Liver (tissue), 9 donors: ENCODE measurements around the gene MAPK11. TPM values are rescaled to one million over a fixed set of nuclear protein-coding genes. Genes with fewer than 3 reads are reported as not detected.

Source experiments
- DNase-seq: peaks from one replicate; pipeline ENCODE4 v3.0.0-alpha.2; 2017; ENCODE audit warnings: low spot score
- H3K27ac ChIP-seq, 2 donors: one replicate each; pipeline ENCODE4 v1.7.0; 2013; ENCODE audit warnings: inconsistent platforms in 2 of 2, low read length in 2 of 2, control low read depth in 1 of 2, low read depth in 1 of 2, mild to moderate bottlenecking in 1 of 2
- H3K27me3 ChIP-seq, 4 donors: one replicate each; pipeline versions ENCODE4 v1.6.1 to v1.7.0; 2013; ENCODE audit warnings: low read length in 3 of 4, inconsistent platforms in 1 of 4, mild to moderate bottlenecking in 1 of 4, moderate library complexity in 1 of 4; ENCODE audit not compliant: control insufficient read depth in 4 of 4, insufficient read depth in 4 of 4
- H3K36me3 ChIP-seq, 4 donors: one replicate each; pipeline versions ENCODE4 v1.6.1 to v1.7.0; 2013; ENCODE audit warnings: low read length in 3 of 4, mild to moderate bottlenecking in 3 of 4, low read depth in 1 of 4, moderate library complexity in 1 of 4; ENCODE audit not compliant: control insufficient read depth in 4 of 4, insufficient read depth in 3 of 4
- H3K4me1 ChIP-seq, 4 donors: one replicate each; pipeline versions ENCODE4 v1.6.1 to v1.7.0; 2013; ENCODE audit warnings: low read length in 3 of 4, mild to moderate bottlenecking in 3 of 4, moderate library complexity in 1 of 4; ENCODE audit not compliant: control insufficient read depth in 4 of 4, insufficient read depth in 4 of 4
- H3K4me3 ChIP-seq, 3 donors: one replicate each; pipeline versions ENCODE4 v1.6.1 to v1.7.0; 2013; ENCODE audit warnings: low read length in 3 of 3, control low read depth in 1 of 3, low read depth in 1 of 3, mild to moderate bottlenecking in 1 of 3
- H3K9ac ChIP-seq, 2 donors: one replicate each; pipeline ENCODE4 v1.7.0; 2013; ENCODE audit warnings: low read length in 2 of 2, mild to moderate bottlenecking in 2 of 2, moderate library complexity in 2 of 2, control low read depth in 1 of 2, low read depth in 1 of 2
- H3K9me3 ChIP-seq, 4 donors: one replicate each; pipeline versions ENCODE4 v1.6.1 to v1.7.0; 2013; ENCODE audit warnings: low read length in 3 of 4; ENCODE audit not compliant: control insufficient read depth in 4 of 4
- FOXA1 ChIP-seq: IDR thresholded peaks from 2 replicates; pipeline ENCODE4 v1.6.1; 2016; ENCODE audit warnings: antibody characterized with exemption
- FOXA2 ChIP-seq: IDR thresholded peaks from 2 replicates; pipeline ENCODE4 v1.6.1; 2016; ENCODE audit warnings: antibody characterized with exemption
- HNF4A ChIP-seq, 2 donors: conservative IDR thresholded peaks; 2 replicates each; pipeline ENCODE4 v1.6.1; 2016; ENCODE audit warnings: antibody characterized with exemption in 2 of 2, mild to moderate bottlenecking in 2 of 2
- JUND ChIP-seq, 2 donors: IDR thresholded peaks; 2 replicates each; pipeline ENCODE4 v1.6.1; 2016; ENCODE audit warnings: antibody characterized with exemption in 2 of 2
- NR2F2 ChIP-seq: IDR thresholded peaks from 2 replicates; pipeline ENCODE4 v1.6.1; 2016; ENCODE audit warnings: antibody characterized with exemption
- RXRA ChIP-seq, 2 donors: IDR thresholded peaks; 2 replicates each; pipeline ENCODE4 v1.6.1; 2017 to 2018; ENCODE audit warnings: antibody characterized with exemption in 2 of 2, mild to moderate bottlenecking in 1 of 2
- SP1 ChIP-seq: IDR thresholded peaks from 2 replicates; pipeline ENCODE4 v1.6.1; 2018; ENCODE audit warnings: antibody characterized with exemption, mild to moderate bottlenecking
- TAF1 ChIP-seq: conservative IDR thresholded peaks from 2 replicates; pipeline ENCODE4 v1.6.1; 2016; ENCODE audit warnings: antibody characterized with exemption, mild to moderate bottlenecking
- YY1 ChIP-seq: IDR thresholded peaks from 2 replicates; pipeline ENCODE4 v1.6.1; 2016; ENCODE audit warnings: antibody characterized with exemption, mild to moderate bottlenecking
- WGBS: extraction: QIAGEN DNeasy Blood & Tissue Kit; methylation state at CpG from one replicate; pipeline ENCODE4 v1.1.7; 2013; 5-methylcytosine and 5-hydroxymethylcytosine counted together
- polyA plus RNA-seq, 2 donors: library from polyadenylated mRNA; stranded (reverse) in 1 of 2; unstranded in 1 of 2; fragments of 200-250 nt in 1 of 2; fragments of >200 nt in 1 of 2; fragmentation: Nextera tagmentation in 1 of 2; extraction: Ambion mirVana in 1 of 2; gene quantifications; one replicate each; pipeline versions ENCODE4 v1.2.1 to v1.2.3, GENCODE V29; 2013 to 2015
- total RNA-seq, 2 donors: library from RNA; depleted of rRNA; stranded (reverse); fragments of >200 nt; gene quantifications; one replicate each; pipeline ENCODE4 v1.2.3, GENCODE V29; 2014
- TF ChIP-seq, protein P1 (sequence below): IDR thresholded peaks from 2 replicates; pipeline ENCODE4 v1.6.1; 2016; ENCODE audit warnings: antibody characterized with exemption, mild to moderate bottlenecking
- TF ChIP-seq, protein P2 (sequence below): IDR thresholded peaks from 2 replicates; pipeline ENCODE4 v1.6.1; 2016; ENCODE audit warnings: antibody characterized with exemption
- TF ChIP-seq, protein P3 (sequence below): IDR thresholded peaks from 2 replicates; pipeline ENCODE4 v1.6.1; 2016; ENCODE audit warnings: antibody characterized with exemption
- donor health status: healthy.
- donor health status: healthy.
- donor health status: healthy.
- donor health status: healthy.
- donor health status: healthy.

MAPK11 gene
- total and polyA plus RNA-seq, 4 donors = 0.65 to 2.0 (median 1.0) TPM

DNA sequence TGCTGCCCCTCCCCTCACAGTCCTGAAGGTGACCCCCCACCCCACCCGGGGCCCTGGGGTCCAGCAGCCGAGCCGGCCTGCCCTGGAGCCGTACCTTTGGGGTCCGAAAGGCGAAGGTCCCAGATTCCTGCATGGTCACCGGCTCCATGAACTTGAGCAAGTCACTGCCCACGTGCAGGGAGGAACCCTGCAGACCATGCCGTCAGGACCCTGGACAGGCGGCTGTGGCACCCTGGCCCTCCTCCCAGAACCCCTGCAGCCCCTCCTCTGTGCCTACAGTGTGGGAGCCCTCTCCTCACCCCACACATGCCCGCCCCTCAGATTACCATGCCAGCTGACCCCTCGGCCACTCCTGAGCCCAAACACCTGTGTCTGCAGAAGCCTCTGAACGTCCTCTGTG, 14.3 kb upstream of the MAPK11 start:
- no peak overlapping the region for H3K4me3 ChIP-seq
- no peaks in the 10 kb centered on the region for H3K27me3 ChIP-seq
- H3K27ac ChIP-seq = no peak overlapping the region
- no peaks in the 10 kb centered on the region for H3K4me1 ChIP-seq
- H3K9me3 ChIP-seq = no peaks in the 10 kb centered on the region
- no peak for DNase-seq
- 93% methylated on average over 13 of the region's 13 CpGs for WGBS
- no peak overlapping the region for H3K9ac ChIP-seq
- TF ChIP-seq TAF1 (no peak), HNF4A (conservative IDR thresholded peaks at IDR 0.05) (no peak), NR2F2 (no peak), JUND (IDR thresholded peaks at IDR 0.05) (no peak), YY1 (no peak), SP1 (no peak)
- TF ChIP-seq, protein P1, sequence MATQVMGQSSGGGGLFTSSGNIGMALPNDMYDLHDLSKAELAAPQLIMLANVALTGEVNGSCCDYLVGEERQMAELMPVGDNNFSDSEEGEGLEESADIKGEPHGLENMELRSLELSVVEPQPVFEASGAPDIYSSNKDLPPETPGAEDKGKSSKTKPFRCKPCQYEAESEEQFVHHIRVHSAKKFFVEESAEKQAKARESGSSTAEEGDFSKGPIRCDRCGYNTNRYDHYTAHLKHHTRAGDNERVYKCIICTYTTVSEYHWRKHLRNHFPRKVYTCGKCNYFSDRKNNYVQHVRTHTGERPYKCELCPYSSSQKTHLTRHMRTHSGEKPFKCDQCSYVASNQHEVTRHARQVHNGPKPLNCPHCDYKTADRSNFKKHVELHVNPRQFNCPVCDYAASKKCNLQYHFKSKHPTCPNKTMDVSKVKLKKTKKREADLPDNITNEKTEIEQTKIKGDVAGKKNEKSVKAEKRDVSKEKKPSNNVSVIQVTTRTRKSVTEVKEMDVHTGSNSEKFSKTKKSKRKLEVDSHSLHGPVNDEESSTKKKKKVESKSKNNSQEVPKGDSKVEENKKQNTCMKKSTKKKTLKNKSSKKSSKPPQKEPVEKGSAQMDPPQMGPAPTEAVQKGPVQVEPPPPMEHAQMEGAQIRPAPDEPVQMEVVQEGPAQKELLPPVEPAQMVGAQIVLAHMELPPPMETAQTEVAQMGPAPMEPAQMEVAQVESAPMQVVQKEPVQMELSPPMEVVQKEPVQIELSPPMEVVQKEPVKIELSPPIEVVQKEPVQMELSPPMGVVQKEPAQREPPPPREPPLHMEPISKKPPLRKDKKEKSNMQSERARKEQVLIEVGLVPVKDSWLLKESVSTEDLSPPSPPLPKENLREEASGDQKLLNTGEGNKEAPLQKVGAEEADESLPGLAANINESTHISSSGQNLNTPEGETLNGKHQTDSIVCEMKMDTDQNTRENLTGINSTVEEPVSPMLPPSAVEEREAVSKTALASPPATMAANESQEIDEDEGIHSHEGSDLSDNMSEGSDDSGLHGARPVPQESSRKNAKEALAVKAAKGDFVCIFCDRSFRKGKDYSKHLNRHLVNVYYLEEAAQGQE = no peak
- TF ChIP-seq, protein P2, sequence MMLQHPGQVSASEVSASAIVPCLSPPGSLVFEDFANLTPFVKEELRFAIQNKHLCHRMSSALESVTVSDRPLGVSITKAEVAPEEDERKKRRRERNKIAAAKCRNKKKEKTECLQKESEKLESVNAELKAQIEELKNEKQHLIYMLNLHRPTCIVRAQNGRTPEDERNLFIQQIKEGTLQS = no peak
- TF ChIP-seq, protein P3, sequence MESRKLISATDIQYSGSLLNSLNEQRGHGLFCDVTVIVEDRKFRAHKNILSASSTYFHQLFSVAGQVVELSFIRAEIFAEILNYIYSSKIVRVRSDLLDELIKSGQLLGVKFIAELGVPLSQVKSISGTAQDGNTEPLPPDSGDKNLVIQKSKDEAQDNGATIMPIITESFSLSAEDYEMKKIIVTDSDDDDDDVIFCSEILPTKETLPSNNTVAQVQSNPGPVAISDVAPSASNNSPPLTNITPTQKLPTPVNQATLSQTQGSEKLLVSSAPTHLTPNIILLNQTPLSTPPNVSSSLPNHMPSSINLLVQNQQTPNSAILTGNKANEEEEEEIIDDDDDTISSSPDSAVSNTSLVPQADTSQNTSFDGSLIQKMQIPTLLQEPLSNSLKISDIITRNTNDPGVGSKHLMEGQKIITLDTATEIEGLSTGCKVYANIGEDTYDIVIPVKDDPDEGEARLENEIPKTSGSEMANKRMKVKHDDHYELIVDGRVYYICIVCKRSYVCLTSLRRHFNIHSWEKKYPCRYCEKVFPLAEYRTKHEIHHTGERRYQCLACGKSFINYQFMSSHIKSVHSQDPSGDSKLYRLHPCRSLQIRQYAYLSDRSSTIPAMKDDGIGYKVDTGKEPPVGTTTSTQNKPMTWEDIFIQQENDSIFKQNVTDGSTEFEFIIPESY = no peak
- H3K36me3 ChIP-seq = peaks cover 16 to 83% (median 39%) of the 10 kb centered on the region in 4 donors

DNA sequence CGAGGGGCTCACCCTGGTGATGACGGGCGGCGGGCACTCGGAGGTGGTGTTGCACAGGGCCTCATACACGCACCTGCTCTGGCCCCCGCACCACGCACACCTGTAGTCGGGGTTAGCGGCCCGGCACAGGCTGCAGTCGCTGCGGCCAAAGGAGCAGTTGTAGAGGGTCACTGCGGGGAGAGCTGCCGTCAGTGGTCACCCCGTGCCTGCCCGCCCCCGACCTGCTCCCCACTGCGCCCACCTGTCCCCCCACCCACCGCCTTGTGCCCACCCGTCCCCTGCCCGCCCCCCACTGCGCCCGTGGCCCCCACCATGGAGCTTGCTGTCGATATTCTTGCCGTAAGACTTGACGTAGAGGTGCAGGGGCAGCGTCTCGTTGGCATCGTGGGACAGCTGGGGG, 13.6 kb upstream of the MAPK11 start:
- Histone ChIP-seq H3K27ac (no peak overlapping the region), H3K4me3 (no peak overlapping the region), H3K9me3 (no peaks in the 10 kb centered on the region), H3K9ac (no peak overlapping the region), H3K27me3 (no peaks in the 10 kb centered on the region), H3K4me1 (no peaks in the 10 kb centered on the region), H3K36me3 (peaks cover 19 to 83% (median 38%) of the 10 kb centered on the region in 4 donors)
- TF ChIP-seq, protein P2 = no peak
- no peak for TF ChIP-seq SP1
- TF ChIP-seq HNF4A (conservative IDR thresholded peaks at IDR 0.05) = no peak
- TF ChIP-seq FOXA2 = no peak
- TF ChIP-seq TAF1 = no peak
- no peak for TF ChIP-seq FOXA1
- no peak for TF ChIP-seq RXRA (IDR thresholded peaks at IDR 0.05)
- no peak for DNase-seq
- WGBS = 95% methylated on average over 30 of the region's 30 CpGs
